NCI-H1092 treated with DMSO at 0.1 percent for 48 hours (cell line): ENCODE results near the gene HEG1.
A peak's percentile ranks its signal among the peaks of the same experiment; 100 is the strongest.

Experiments
- DNase-seq: peaks from one replicate; lab custom pipeline; 2025; lab: John Stamatoyannopoulos, UW

Gene HEG1

GRCh38 chr3:125014570-125015179, 41.1 kb downstream of the HEG1 start:
- DNase-seq: no peak

- no peak for DNase-seq
Measured at GRCh38 chr3:125013095-125013494, 42.7 kb downstream of the HEG1 start.

GRCh38 chr3:125011941-125012340, 43.9 kb downstream of the HEG1 start:
- DNase-seq: no peak

- no peak for DNase-seq
Measured at GRCh38 chr3:125010393-125010792, 45.4 kb downstream of the HEG1 start.

GRCh38 chr3:125008766-125009165, 47.0 kb downstream of the HEG1 start:
- no peak for DNase-seq

- DNase-seq: no peak
Measured at GRCh38 chr3:125006291-125006731, 49.5 kb downstream of the HEG1 start.

- DNase-seq: no peak
Measured at GRCh38 chr3:125005676-125006075, 50.1 kb downstream of the HEG1 start.

GRCh38 chr3:125005222-125005621, 50.6 kb downstream of the HEG1 start:
- DNase-seq: no peak

GRCh38 chr3:125003859-125004595, 51.8 kb downstream of the HEG1 start:
- no peak for DNase-seq

- no peak for DNase-seq
Measured at GRCh38 chr3:125003369-125003853, 52.4 kb downstream of the HEG1 start.

- DNase-seq: peak; percentile 15
Measured at GRCh38 chr3:125002414-125003368, 53.1 kb downstream of the HEG1 start.

GRCh38 chr3:125001557-125002413, 54.0 kb downstream of the HEG1 start:
- DNase-seq: no peak

GRCh38 chr3:125000661-125001060, 55.1 kb downstream of the HEG1 start:
- no peak for DNase-seq

- DNase-seq: no peak
Measured at GRCh38 chr3:124999897-125000435, 55.8 kb downstream of the HEG1 start.

GRCh38 chr3:124999317-124999716, 56.5 kb downstream of the HEG1 start:
- no peak for DNase-seq

GRCh38 chr3:124998247-124998630, 57.6 kb downstream of the HEG1 start:
- no peak for DNase-seq

- DNase-seq: no peak
Measured at GRCh38 chr3:124997303-124998246, 58.2 kb downstream of the HEG1 start.

GRCh38 chr3:124995460-124995994, 60.3 kb downstream of the HEG1 start:
- DNase-seq: peak; percentile 58

- DNase-seq: no peak
Measured at GRCh38 chr3:124993466-124993865, 62.3 kb downstream of the HEG1 start.

- DNase-seq: no peak
Measured at GRCh38 chr3:124992041-124992440, 63.8 kb downstream of the HEG1 start.
